Midbrain (tissue), 1 donor: ENCODE results near the gene POLR3B.
"Not testable (repeated sequence)": the region's sequence is repeated elsewhere in the genome, so short reads cannot be mapped to it uniquely, and the experiment has no call there.

ENCODE experiments used
- DNase-seq: peaks from one replicate; lab custom pipeline; 2025; lab: John Stamatoyannopoulos, UW

Gene POLR3B

GRCh38 chr12:106342397-106343213 lies 14.9 kb upstream of the POLR3B start:
- DNase-seq: peak; percentile 9

DNA sequence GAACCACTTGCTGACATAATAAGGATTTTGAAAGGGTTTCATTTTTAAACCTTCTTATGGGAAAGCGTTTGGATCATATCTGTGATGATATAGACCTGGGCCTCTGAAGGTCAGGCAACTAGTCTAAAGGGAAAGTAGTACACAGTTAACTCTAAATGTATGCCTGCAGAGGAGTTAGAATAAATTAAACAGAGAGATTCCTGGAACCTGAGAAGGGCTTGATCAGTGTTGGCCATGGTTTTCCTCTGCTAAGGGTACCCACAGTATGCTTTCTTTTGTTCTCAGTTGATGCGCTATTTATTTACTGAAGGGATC lies 14.4 kb upstream of the POLR3B start:
- DNase-seq: no peak

DNA sequence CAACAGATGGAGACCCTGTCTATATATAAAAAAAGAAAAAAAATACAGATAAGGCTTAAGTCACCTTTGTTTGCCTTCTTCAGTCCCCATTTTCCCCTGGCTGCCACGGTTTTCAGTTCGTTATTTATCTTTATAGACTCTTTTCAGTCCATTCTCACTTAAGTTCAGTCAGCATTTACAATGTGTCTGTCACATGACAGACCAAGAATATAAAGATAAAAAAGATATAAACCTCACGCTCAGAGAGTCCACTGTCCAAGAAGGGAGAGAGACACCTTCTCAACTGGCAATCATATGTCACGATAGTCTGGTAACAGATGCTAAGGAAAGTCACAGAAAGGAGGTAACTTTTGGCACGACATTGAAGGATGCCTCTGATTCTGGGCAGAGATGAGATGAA lies 13.4 kb upstream of the POLR3B start:
- DNase-seq: no peak

GRCh38 chr12:106345746-106346145 lies 11.8 kb upstream of the POLR3B start:
- DNase-seq: peak; percentile 64

DNA sequence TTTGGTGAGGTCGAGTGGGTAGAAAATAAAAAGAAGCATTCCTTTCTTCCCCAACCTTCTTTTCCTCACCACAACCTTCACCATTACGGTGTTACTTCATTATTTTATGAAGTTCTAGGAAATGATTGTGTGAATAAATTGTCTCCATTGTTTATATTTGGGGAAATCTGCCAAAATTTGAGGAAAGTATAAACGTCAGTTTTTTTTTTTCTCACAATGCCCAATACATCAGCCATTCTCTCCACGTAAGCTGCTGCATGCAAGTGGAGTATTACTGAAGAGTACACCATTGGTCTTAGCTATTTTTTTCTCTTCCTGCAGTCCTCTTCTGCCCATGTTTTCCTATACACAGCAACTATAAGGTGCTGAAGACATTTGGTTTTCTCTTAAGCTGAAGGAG lies 9.1 kb upstream of the POLR3B start:
- DNase-seq: no peak

DNA sequence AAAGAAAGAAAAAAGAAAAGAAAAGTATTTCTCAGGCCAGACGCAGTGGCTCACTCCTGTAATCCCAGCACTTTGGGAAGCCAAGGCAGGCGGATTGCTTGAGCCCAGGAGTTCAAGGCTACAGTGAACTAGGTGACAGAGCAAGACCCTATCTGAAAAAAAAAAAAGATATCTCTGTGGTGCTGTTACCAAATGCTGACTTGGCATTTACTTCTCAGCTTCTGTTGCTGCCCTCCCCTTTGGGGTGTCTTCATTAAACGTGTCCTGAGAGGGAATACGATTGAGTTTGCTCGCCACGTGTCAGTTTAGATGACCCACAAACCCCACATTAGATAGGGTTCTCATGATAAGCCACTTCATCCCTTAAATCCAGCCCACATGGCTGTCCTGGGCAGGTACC lies 4.4 kb upstream of the POLR3B start:
- DNase-seq: no peak

DNA sequence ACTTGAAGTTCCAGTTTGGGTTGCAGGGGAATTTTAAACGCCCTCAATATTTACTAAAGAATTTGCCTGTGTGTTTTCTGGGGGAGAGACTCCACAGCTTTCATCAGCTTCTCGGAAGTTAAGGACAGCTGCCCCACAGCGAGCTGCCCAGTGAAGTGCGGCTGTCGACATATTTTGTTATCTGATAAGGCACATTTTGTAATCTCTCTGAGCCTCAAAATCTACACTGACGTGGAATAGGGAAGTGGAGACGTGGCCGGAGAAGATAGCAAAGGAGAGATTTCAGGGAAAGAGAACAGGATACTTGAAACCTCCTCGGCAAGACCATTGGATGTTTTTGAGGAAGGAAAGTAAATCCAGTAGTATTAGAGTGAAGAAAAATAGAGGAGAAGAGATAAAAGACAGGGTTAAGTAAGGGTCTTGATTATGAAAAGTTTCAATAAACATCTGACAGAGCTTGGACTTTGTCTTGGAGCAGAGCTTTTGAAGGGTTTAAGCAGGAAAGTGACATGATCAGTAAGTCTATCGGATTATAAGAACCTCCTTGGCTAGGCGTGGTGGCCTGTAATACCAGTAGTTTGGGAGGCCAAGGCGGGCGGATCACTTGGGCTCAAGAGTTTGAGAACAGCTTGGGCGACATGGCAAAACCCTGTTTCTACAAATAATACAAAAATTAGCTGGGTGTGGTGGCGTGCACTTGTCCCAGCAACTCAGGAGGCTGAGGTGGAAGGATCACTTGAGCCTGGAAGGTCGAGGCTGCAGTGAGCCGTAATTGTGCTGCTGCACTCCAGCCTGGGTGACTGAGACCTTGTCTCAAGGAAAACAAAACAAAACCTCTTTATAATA lies 1.1 kb downstream of the POLR3B start:
- DNase-seq: peak; percentile 76

- no peak for DNase-seq
Observed at GRCh38 chr12:106359646-106360399, 2.3 kb downstream of the POLR3B start.

DNA sequence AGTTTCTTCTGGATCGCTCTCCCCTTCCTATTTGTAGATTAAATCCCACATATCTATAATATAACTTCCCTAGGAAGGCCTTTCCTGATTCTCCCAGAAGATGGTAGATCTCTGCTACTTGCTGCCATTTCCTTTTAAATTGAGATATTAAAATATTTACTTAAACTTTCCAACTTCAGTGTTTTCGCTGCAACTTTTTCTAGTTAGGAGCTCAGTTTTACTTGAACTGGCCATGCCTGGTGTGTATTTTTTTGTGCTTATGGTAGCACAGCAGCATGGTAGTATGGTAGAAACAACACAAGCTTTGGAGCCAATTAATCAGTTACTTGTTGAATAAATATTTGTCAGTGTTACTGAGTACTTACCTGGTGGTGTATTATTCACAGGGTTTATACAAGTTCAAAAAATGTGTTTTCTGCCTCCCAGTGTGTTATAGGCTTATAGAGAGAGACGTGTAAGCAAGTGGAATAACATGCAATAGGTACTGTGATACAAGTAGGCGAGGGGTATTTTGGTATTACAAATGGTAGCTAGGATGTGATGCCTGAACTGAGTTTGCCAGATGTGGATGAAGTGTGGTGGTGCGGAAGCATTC lies 2.9 kb downstream of the POLR3B start:
- DNase-seq: no peak

DNA sequence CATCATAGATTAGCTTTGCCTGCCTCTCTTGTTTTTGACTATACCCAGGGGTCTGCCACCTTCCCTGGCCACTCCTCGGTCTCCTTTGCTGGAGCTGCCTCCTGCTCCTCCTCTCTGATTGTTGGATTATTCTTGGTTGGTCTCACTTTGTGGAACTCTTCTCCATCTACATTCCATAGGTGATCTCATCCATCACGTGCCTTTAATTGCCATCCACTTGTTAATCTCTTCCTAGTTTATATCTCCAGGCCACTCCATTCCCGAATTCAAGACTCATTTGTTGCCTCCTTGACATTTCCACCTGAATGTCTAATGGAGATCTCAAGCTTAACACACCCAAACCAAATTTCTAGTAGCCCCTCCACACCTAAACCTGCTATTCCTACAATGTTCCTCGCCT lies 5.4 kb downstream of the POLR3B start:
- DNase-seq: no peak

GRCh38 chr12:106364261-106364660 lies 6.7 kb downstream of the POLR3B start:
- no peak for DNase-seq

DNA sequence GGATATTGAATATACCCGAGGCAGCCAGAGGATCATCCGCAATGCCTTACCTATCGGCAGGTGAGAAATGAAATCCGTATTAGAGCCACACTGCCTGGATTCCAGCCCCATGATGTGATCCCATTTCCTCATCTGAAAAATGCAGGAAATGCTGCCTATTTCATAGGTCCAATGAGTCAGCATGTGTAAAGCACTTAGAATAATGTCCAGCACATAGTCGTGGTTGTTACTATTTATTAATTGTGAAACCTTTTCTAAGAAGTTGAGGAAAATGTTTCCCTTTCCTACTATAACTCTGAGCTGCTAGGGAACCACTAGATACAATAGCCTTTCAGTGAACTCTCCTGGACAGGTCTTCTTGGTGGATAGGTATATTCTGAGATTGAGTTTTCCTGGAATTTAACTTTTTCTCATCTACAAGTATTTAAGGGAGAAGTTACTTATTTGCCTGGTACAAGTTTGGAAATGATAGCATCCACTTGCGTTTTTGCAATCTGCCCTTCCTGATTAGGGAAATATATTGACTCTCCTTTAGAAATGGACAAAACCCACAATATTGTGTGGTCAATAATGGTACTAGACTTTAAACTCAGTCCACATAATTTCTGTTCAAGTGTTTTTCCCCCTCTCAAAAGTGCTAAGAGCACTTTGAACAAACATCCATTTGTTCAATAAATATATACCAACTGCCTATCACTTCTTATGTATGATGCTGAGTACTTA lies 12.2 kb downstream of the POLR3B start:
- no peak for DNase-seq

GRCh38 chr12:106378788-106379187 lies 21.2 kb downstream of the POLR3B start:
- no peak for DNase-seq

GRCh38 chr12:106380954-106381353 lies 23.4 kb downstream of the POLR3B start:
- DNase-seq: no peak

DNA sequence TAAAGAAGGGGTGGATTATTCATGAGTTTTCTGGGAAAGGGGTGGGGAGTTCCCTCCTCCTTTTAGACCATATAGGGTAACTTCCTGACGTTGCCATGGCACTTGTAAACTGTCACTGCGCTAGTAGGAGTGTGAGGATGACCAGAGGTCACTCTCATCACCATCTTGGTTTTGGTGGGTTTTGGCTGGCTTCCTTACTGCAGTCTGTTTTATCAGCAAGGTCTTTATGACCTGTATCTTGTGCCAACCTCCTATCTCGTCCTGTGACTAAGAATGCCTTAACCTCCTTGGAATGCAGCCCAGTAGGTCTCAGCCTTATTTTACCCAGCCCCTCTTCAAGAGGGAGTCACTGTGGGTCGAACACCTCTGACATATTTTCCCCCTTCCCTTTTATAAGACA lies 24.3 kb downstream of the POLR3B start:
- DNase-seq: not testable (repeated sequence)

GRCh38 chr12:106386813-106387535 lies 29.4 kb downstream of the POLR3B start:
- DNase-seq: no peak

GRCh38 chr12:106387848-106388377 lies 30.4 kb downstream of the POLR3B start:
- no peak for DNase-seq

DNA sequence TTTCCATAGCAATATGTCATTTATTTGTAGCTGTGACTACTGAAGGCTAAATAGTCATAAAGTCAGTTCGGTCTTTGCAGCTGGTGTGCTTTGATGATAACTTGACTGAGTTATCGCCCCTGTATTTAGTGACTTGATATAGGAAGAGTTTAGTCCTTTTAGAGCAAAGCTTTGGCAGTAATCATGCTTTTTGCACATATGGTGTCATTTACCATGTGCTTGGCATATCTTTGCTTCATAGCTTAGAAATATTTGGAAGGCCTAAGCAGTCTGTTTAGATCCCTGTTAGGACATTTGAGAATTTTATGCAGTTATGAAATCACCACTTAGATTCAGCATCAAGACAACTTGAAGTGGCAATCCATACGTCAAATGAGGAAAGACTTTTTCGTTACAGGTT lies 31.6 kb downstream of the POLR3B start:
- no peak for DNase-seq

GRCh38 chr12:106392759-106393158 lies 35.2 kb downstream of the POLR3B start:
- no peak for DNase-seq

- no peak for DNase-seq
Observed at GRCh38 chr12:106409878-106410277, 52.3 kb downstream of the POLR3B start.

DNA sequence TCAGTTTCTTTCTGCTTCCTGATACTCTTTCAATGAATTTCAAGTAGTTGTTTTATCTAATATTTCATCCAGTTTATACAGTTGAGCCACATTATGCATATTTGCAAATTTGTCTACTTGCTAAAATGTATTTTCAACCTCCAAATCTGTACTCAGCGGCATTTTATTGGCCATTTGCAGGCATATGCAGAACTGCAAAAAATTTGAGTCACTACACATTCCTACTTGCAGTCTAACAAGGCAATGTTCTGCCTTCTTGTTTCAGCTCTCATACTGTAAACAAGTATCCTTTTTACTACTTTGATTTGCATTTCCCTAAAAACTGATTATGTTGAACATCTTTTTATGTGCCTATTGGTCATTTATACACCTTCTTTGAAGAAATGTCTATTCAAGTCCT lies 55.0 kb downstream of the POLR3B start:
- no peak for DNase-seq
